Measurements from ENCODE around the gene OSBP2.

OSBP2 gene

DNA sequence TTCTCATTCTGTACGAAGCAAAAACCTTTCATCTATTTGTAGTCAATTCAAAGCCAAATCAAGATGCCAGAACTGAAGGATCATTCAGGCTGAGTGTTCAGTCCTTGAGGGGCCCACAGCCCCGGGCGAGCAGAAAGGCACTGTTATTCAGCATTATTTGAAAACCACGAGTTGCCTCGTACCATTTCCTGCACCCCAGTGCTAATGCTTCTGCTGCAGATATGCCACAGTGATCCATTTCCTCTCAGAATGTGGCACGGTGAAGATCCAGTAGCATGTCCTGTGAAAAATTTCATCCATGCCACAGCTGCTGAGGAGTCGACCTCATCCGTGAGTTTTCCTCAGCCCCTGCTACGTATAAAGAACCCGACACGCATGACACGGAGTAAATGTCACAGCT is 85.4 kb downstream of the OSBP2 start:
- no peak for DNase-seq
- H3K27me3 ChIP-seq: no peaks in the 10 kb centered on the region
- peaks cover 0 to 10% (median 0%) of the 10 kb centered on the region in 4 donors for H3K4me1 ChIP-seq
- no peaks in the 10 kb centered on the region for H3K9me3 ChIP-seq
- TF ChIP-seq, protein P1, sequence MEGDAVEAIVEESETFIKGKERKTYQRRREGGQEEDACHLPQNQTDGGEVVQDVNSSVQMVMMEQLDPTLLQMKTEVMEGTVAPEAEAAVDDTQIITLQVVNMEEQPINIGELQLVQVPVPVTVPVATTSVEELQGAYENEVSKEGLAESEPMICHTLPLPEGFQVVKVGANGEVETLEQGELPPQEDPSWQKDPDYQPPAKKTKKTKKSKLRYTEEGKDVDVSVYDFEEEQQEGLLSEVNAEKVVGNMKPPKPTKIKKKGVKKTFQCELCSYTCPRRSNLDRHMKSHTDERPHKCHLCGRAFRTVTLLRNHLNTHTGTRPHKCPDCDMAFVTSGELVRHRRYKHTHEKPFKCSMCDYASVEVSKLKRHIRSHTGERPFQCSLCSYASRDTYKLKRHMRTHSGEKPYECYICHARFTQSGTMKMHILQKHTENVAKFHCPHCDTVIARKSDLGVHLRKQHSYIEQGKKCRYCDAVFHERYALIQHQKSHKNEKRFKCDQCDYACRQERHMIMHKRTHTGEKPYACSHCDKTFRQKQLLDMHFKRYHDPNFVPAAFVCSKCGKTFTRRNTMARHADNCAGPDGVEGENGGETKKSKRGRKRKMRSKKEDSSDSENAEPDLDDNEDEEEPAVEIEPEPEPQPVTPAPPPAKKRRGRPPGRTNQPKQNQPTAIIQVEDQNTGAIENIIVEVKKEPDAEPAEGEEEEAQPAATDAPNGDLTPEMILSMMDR (IDR thresholded peaks at IDR 0.05): no peak
- intact Hi-C loops (cut with DNase I; ENCODE audit: low total_unique reads): no loop called here
- no peak overlapping the region for H3K4me3 ChIP-seq
- no peaks in the 10 kb centered on the region for H3K36me3 ChIP-seq
- H3K27ac ChIP-seq: no peak overlapping the region

DNA sequence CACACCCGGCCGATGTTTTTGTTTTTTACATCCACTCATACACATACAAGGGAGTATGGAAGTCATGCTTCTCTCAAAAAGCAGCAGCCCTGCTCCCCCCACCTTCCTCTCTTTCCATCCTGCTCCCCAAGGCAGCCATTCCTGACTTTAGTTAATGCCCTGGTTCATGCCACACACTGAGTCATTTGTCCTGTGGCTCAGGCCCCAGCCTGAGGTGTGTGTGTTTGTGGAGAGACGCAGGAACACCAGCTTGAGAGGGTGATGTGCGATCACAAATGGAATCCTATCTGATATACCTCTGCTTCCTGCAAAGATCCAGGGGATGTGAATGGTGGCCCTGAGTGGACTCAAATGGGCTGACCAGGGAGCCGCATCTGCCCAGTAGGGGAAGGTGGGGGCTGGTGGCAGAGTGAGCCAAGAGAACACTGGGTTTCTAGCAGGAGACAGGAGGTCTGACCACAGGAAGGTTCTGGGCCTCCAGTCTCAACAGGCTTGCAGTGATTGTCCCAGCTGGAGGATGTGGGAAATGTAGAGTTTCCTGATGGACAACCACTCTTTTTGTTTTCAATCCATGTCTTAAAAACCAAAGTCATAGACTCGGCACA is 86.7 kb downstream of the OSBP2 start:
- Histone ChIP-seq H3K27ac (no peak overlapping the region), H3K9me3 (no peaks in the 10 kb centered on the region), H3K4me3 (no peak overlapping the region), H3K4me1 (peaks cover 0 to 5% (median 0%) of the 10 kb centered on the region in 4 donors), H3K36me3 (no peaks in the 10 kb centered on the region), H3K27me3 (no peaks in the 10 kb centered on the region)
- intact Hi-C loops (cut with DNase I; ENCODE audit: low total_unique reads): no loop called here
- DNase-seq: no peak
- TF ChIP-seq, protein P1 (IDR thresholded peaks at IDR 0.05): no peak

DNA sequence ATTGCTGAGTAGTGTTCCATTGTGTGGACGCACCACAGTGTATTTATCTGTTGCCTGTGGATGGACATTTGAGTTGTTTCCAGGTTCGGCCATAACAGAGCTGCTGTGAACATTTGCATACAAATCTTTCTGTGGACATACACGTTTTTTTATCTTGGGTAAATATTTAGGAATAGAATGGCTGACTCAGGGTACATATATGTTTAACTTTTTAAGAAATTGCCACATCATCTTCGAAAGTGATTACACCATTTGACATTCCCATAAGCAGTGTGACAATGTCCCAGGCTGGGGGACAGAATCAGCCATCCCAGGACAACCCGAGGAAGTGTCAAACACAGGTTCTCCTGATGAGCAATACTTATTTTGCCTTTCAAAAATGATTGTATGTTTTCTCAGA is 87.9 kb downstream of the OSBP2 start:
- Histone ChIP-seq H3K27ac (no peak overlapping the region), H3K27me3 (no peaks in the 10 kb centered on the region), H3K36me3 (no peaks in the 10 kb centered on the region), H3K4me3 (no peak overlapping the region), H3K9me3 (no peaks in the 10 kb centered on the region), H3K4me1 (no peaks in the 10 kb centered on the region)
- TF ChIP-seq, protein P1 (IDR thresholded peaks at IDR 0.05): no peak
- intact Hi-C loops (cut with DNase I; ENCODE audit: low total_unique reads): no loop called here
- no peak for DNase-seq

DNA sequence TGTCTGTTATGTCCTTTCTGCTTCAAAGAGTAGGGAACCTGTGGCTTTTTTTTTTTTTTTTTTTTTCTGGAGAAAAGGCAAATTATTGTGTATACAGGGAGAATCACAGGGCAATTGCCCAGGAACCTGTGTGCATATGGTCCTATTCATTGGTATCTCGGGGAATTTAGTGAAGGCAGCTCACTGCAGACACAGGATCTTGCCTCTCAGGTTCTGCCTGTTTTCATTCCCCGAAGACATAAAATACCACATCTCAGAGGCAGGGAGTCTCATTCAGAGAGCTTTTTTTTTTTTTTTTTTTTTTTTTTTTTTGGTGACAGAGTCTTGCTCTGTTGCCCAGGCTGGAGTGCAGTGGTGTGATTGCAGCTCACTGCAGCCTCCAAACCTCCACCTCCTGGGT is 88.3 kb downstream of the OSBP2 start:
- H3K27ac ChIP-seq: no peak overlapping the region
- TF ChIP-seq, protein P1 (IDR thresholded peaks at IDR 0.05): no peak

DNA sequence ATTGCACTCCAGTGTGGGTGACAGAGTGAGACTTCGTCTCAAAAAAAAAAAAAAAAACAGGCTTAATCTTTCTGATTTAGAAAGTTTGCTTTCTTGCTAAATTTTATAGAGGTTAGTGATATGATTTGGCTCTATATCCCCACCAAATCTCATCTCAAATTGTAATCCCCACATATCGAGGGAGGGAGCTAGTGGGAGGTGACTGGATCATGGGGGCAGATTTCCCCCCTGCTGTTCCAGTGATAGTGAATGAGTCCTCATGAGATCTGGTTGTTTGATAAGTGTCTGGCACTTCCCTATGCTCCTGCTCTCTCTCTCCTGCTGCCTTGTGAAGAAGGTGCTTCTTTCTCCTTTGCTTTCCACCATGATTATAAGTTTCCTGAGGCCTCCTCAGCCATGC is 90.9 kb downstream of the OSBP2 start:
- H3K27me3 ChIP-seq: no peaks in the 10 kb centered on the region
- TF ChIP-seq, protein P1 (IDR thresholded peaks at IDR 0.05): no peak
- no peaks in the 10 kb centered on the region for H3K36me3 ChIP-seq
- H3K4me3 ChIP-seq: no peak overlapping the region
- H3K9me3 ChIP-seq: no peaks in the 10 kb centered on the region
- DNase-seq: no peak
- intact Hi-C loops (cut with DNase I; ENCODE audit: low total_unique reads): no loop called here
- no peaks in the 10 kb centered on the region for H3K4me1 ChIP-seq
- no peak overlapping the region for H3K27ac ChIP-seq

More for the DNA sequence above, 88.3 kb downstream of the OSBP2 start:
- Histone ChIP-seq H3K4me3 (no peak overlapping the region), H3K9me3 (no peaks in the 10 kb centered on the region), H3K27me3 (no peaks in the 10 kb centered on the region), H3K4me1 (no peaks in the 10 kb centered on the region), H3K36me3 (no peaks in the 10 kb centered on the region)
- intact Hi-C loops (cut with DNase I; ENCODE audit: low total_unique reads): no loop called here
- DNase-seq: no peak

DNA sequence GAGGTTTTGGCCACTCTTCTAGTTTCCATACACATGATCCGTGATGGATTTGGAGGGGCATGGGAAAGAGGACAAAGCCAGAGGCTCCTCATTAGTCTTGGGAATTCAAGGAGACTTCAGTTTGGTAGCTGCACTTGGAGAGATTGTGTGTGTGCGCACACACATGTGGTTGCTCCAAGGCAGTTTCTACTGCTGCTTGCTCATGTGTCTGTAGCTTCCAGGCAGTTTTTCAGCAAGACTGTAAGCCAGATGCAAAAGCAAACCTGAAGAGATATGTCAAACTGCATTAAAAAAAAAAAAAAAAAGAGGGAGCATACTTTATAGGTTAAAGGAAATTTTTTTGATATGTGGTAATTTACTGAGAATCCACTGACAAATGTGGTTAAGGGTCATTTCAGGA is 95.7 kb downstream of the OSBP2 start:
- intact Hi-C loops (cut with DNase I; ENCODE audit: low total_unique reads): no loop called here
- no peak for DNase-seq
- no peaks in the 10 kb centered on the region for H3K4me1 ChIP-seq
- H3K27me3 ChIP-seq: no peaks in the 10 kb centered on the region
- H3K27ac ChIP-seq: no peak overlapping the region
- H3K9me3 ChIP-seq: no peaks in the 10 kb centered on the region
- TF ChIP-seq, protein P1 (IDR thresholded peaks at IDR 0.05): no peak
- no peaks in the 10 kb centered on the region for H3K36me3 ChIP-seq
- H3K4me3 ChIP-seq: no peak overlapping the region
